OCI-LY7 (cell line): ENCODE results near the gene SERTAD3. TPM values are rescaled to one million over a fixed set of nuclear protein-coding genes. Genes with fewer than 3 reads are reported as not detected.
"Not testable (repeated sequence)": the region's sequence is repeated elsewhere in the genome, so short reads cannot be mapped to it uniquely, and the experiment has no call there.

Source experiments
- BruUV-seq: library from RNA; stranded (reverse); fragments of 400-500 nt; replicated peaks from 2 replicates; lab custom pipeline; 2021; lab: Mats Ljungman, UMichigan
- CTCF ChIA-PET: fragments of 300-600 bp; sonication (Branson Sonifier 250); formaldehyde crosslinking; loops from one replicate; lab custom pipeline; 2022; ENCODE audit warnings: antibody characterized with exemption; ENCODE audit not compliant: unreplicated experiment; lab: Charles Lee
- POLR2A ChIA-PET: fragments of 300-600 bp; sonication (Branson Sonifier 250); formaldehyde crosslinking; loops from one replicate; lab custom pipeline; 2022; ENCODE audit warnings: antibody characterized with exemption; lab: Charles Lee
- DNase-seq: peaks from one replicate; pipeline ENCODE4 v3.0.0-alpha.2; 2015; ENCODE audit warnings: low spot score
- H2AFZ ChIP-seq: fragments of 200-600 bp; sonication (generic), shearing (Covaris generic); 2 replicates; pipeline ENCODE4 v1.6.1; 2014; ENCODE audit warnings: mild to moderate bottlenecking, antibody characterized with exemption, low read length, moderate library complexity
- H3K27ac ChIP-seq: fragments of 200-600 bp; sonication (generic); 2 replicates; pipeline ENCODE4 v1.5.1; 2014; ENCODE audit warnings: mixed run types, low read depth, mild to moderate bottlenecking, moderate library complexity, low read length, inconsistent platforms; ENCODE audit not compliant: poor library complexity, severe bottlenecking
- H3K36me3 ChIP-seq: fragments of 200-600 bp; sonication (generic); 2 replicates; pipeline ENCODE4 v1.6.1; 2014; ENCODE audit warnings: mild to moderate bottlenecking, antibody characterized with exemption, low read length, moderate library complexity, mixed read lengths; ENCODE audit not compliant: insufficient read depth
- H3K4me1 ChIP-seq: fragments of 200-600 bp; sonication (generic); 2 replicates; pipeline ENCODE4 v1.5.1; 2014; ENCODE audit warnings: mild to moderate bottlenecking, low read length; ENCODE audit not compliant: insufficient read depth, poor library complexity, severe bottlenecking
- H3K4me2 ChIP-seq: fragments of 200-600 bp; sonication (generic); 2 replicates; pipeline ENCODE4 v1.6.1; 2014; ENCODE audit warnings: mild to moderate bottlenecking, low read length
- H3K4me3 ChIP-seq: fragments of 200-600 bp; sonication (generic); 2 replicates; pipeline ENCODE4 v1.5.1; 2014; ENCODE audit warnings: mild to moderate bottlenecking, low read depth, low read length; ENCODE audit not compliant: poor library complexity, severe bottlenecking
- H3K79me2 ChIP-seq: fragments of 200-600 bp; sonication (generic); 2 replicates; pipeline ENCODE4 v1.6.1; 2016; ENCODE audit warnings: low read depth, mild to moderate bottlenecking, low read length, moderate library complexity, mixed read lengths; ENCODE audit not compliant: insufficient read depth
- H3K9me2 ChIP-seq: fragments of 200-600 bp; sonication (generic); 2 replicates; pipeline ENCODE4 v1.6.1; 2016; ENCODE audit warnings: mild to moderate bottlenecking, low read length, mixed read lengths; ENCODE audit not compliant: insufficient read depth
- H3K9me3 ChIP-seq: fragments of 200-600 bp; sonication (generic); 2 replicates; pipeline ENCODE4 v1.6.1; 2014; ENCODE audit warnings: mild to moderate bottlenecking, mixed run types, low read length, mixed read lengths
- H4K20me1 ChIP-seq: fragments of 200-600 bp; sonication (generic); 2 replicates; pipeline ENCODE4 v1.6.1; 2014; ENCODE audit warnings: mild to moderate bottlenecking, antibody characterized with exemption, low read length, moderate library complexity, mixed read lengths; ENCODE audit not compliant: insufficient read depth
- EZH2phosphoT487 ChIP-seq: fragments of 200-600 bp; sonication (generic); IDR thresholded peaks from 2 replicates; pipeline ENCODE4 v1.6.1; 2018; ENCODE audit warnings: low read depth, borderline replicate concordance, mild to moderate bottlenecking, mixed run types, antibody characterized with exemption, low read length, moderate library complexity, mixed read lengths
- intact Hi-C: fragments of 100-400 bp; cut with micrococcal nuclease; formaldehyde crosslinking; loops from one replicate; pipeline ENCODE4 v1.10.0; 2022; ENCODE audit not compliant: unreplicated experiment
- total RNA-seq, 2 experiments: library from RNA; depleted of rRNA in 1 of 2; stranded (reverse); fragments of >200 nt in 1 of 2; shearing (Covaris generic) in 1 of 2; gene quantifications; 2 replicates each; pipeline ENCODE4 v1.2.3, GENCODE V29; 2014 to 2022
- TF ChIP-seq, protein P1 (sequence below): fragments of 200-600 bp; sonication (generic); conservative IDR thresholded peaks from 2 replicates; pipeline ENCODE4 v1.5.1; 2014; ENCODE audit warnings: mild to moderate bottlenecking, antibody characterized with exemption, low read length, moderate library complexity, mixed read lengths

The SERTAD3 gene
- total RNA-seq, 2 experiments from 2014 or later, result 12.2 to 18.6 TPM

GRCh38 chr19:40465025-40465556 lies 21.0 kb upstream of the SERTAD3 start:
- no peak for TF ChIP-seq EZH2phosphoT487
- TF ChIP-seq, protein P1, sequence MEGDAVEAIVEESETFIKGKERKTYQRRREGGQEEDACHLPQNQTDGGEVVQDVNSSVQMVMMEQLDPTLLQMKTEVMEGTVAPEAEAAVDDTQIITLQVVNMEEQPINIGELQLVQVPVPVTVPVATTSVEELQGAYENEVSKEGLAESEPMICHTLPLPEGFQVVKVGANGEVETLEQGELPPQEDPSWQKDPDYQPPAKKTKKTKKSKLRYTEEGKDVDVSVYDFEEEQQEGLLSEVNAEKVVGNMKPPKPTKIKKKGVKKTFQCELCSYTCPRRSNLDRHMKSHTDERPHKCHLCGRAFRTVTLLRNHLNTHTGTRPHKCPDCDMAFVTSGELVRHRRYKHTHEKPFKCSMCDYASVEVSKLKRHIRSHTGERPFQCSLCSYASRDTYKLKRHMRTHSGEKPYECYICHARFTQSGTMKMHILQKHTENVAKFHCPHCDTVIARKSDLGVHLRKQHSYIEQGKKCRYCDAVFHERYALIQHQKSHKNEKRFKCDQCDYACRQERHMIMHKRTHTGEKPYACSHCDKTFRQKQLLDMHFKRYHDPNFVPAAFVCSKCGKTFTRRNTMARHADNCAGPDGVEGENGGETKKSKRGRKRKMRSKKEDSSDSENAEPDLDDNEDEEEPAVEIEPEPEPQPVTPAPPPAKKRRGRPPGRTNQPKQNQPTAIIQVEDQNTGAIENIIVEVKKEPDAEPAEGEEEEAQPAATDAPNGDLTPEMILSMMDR, result no peak
- Histone ChIP-seq H3K27ac (peak overlapping the region; percentile 29), H3K4me1 (peaks cover 47% of the 10 kb centered on the region), H2AFZ (peak overlapping the region; percentile 80), H3K36me3 (no peaks in the 10 kb centered on the region), H3K79me2 (no peaks in the 10 kb centered on the region), H3K4me3 (peak overlapping the region; percentile 78), H3K4me2 (peak overlapping the region; percentile 93), H4K20me1 (no peaks in the 10 kb centered on the region), H3K9me3 (no peaks in the 10 kb centered on the region), H3K9me2 (no peaks in the 10 kb centered on the region)
- ChIA-PET POLR2A (interaction anchor here (0.9 to 1.6 kb wide), 2 partner anchors 13 to 31 kb away, joined by 3 to 4 read pairs; no protein-coding TSS in a partner anchor), CTCF (interaction anchor here (1.2 kb wide), 1 partner anchor 14 kb away, joined by 5 read pairs; no protein-coding TSS in a partner anchor)
- intact Hi-C loops, result loop anchor here (2.0 kb wide), 2 partner anchors 44 to 134 kb away; no protein-coding TSS in a partner anchor
- no TSS peak for BruUV-seq
- peak; percentile 40 for DNase-seq

DNA sequence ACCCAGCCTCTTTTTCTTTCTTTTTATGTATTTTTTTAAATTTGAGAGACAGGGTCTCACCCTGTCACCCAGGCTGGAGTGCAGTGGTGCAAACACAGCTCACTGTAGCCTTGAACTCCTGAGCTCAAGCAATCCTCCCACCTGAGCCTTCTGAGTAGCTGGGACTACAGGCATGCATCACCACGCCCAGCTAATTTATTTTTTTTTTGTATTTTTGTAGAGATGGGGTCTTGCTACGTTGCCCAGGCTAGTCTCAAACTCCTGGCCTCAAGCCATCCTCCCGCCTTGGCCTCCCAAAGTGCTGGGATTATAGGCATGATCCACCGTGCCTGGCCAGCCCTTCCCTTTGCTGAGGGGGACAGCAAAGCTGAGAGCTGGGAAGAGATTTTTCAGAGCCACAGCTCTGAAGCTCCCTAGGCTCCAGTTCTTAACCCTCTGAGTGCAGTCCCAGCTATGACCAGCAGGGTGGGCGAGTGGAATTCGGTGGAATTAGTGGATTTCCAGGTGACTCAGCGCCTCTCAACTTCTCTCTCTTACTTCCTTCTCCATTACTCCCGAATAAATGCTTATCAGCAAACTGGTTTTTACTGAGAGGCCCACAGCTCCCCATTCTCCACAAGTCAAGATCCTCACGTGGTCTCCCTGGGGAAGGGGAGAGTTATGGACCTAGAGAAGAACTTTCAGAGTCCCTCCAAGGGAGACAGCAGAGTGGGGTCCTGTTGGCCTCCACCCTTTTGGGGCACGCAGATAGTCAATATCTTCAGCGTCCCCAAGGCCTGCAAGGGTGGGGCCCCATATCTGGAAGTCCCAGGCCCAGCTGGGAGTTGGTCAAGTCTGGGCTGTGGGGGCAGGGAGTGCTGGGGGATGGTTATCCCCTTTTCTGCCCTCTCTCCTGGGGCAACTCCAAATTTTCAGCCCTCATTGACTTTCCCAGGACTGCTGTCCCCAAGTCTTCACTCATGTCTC lies 20.2 kb upstream of the SERTAD3 start:
- no peaks in the 10 kb centered on the region for H4K20me1 ChIP-seq
- H3K27ac ChIP-seq, result peak overlapping the region; percentile 29
- BruUV-seq, result TSS peak; percentile 54
- TF ChIP-seq, protein P1, result peak; percentile 84
- no peak for TF ChIP-seq EZH2phosphoT487
- H3K79me2 ChIP-seq, result no peaks in the 10 kb centered on the region
- peak overlapping the region; percentile 78 for H3K4me3 ChIP-seq
- intact Hi-C loops, result loop anchor here (2.0 to 5.0 kb wide), 4 partner anchors 44 to 157 kb away; no protein-coding TSS in a partner anchor
- POLR2A ChIA-PET, result interaction anchor here (0.6 to 1.6 kb wide), 3 partner anchors 30 to 72 kb away, joined by 3 read pairs; partner anchors contain the start of gene SERTAD1
- no peaks in the 10 kb centered on the region for H3K36me3 ChIP-seq
- H3K9me2 ChIP-seq, result no peaks in the 10 kb centered on the region
- DNase-seq, result peak; percentile 73
- CTCF ChIA-PET, result interaction anchor here (0.9 to 1.2 kb wide), 2 partner anchors 14 to 21 kb away, joined by 3 to 5 read pairs; no protein-coding TSS in a partner anchor
- H3K4me1 ChIP-seq, result peaks cover 51% of the 10 kb centered on the region
- H3K9me3 ChIP-seq, result no peaks in the 10 kb centered on the region
- H3K4me2 ChIP-seq, result peak overlapping the region; percentile 93
- no peak overlapping the region; the same call in 1 of the 2 replicates for H2AFZ ChIP-seq

- not testable (repeated sequence) for H3K9me3 ChIP-seq, BruUV-seq, DNase-seq, H3K4me3 ChIP-seq, H3K9me2 ChIP-seq, H3K79me2 ChIP-seq, H3K27ac ChIP-seq, H2AFZ ChIP-seq, H4K20me1 ChIP-seq, H3K36me3 ChIP-seq, H3K4me2 ChIP-seq
- H3K4me1 ChIP-seq, result peaks cover 51% of the 10 kb centered on the region
- intact Hi-C loops, result loop anchor here (2.0 to 5.0 kb wide), 4 partner anchors 43 to 156 kb away; no protein-coding TSS in a partner anchor
- CTCF ChIA-PET, result interaction anchor here (0.9 to 1.2 kb wide), 2 partner anchors 15 to 20 kb away, joined by 3 to 5 read pairs; no protein-coding TSS in a partner anchor
- POLR2A ChIA-PET, result interaction anchor here (0.6 to 0.9 kb wide), 2 partner anchors 38 to 73 kb away, joined by 3 read pairs; partner anchors contain the start of gene SERTAD1
These were observed 19.5 kb upstream of the SERTAD3 start for GRCh38 chr19:40463587-40464037.
